ENCODE measurements around the gene SLC48A1.

SLC48A1 gene

GRCh38 chr12:47816403-47817271 lies 43.6 kb downstream of the SLC48A1 start:
- TF ChIP-seq CTCF (IDR thresholded peaks at IDR 0.05; ENCODE audit: low read depth, low read length, missing control alignments), result no peak
- Histone ChIP-seq H3K36me3 (replicated peaks) (peaks cover 4% of the 10 kb centered on the region), H3K4me3 (ENCODE audit: low read depth, low read length) (peak overlapping the region; percentile 81), H3K27ac (peak overlapping the region; percentile 16), H3K27me3 (replicated peaks) (no peaks in the 10 kb centered on the region)
- no peak for DNase-seq
- in situ Hi-C loops (cut with HindIII; ENCODE audit: low pct_ligation_motif_present, low sequenced_read_pairs), result no loop called here

- Histone ChIP-seq H3K27ac (peak overlapping the region; percentile 16), H3K27me3 (replicated peaks) (no peaks in the 10 kb centered on the region), H3K4me3 (ENCODE audit: low read depth, low read length) (peak overlapping the region; percentile 81), H3K36me3 (replicated peaks) (peaks cover 4% of the 10 kb centered on the region)
- in situ Hi-C loops (cut with HindIII; ENCODE audit: low pct_ligation_motif_present, low sequenced_read_pairs), result no loop called here
- DNase-seq, result no peak
- peak; percentile 55 for TF ChIP-seq CTCF (IDR thresholded peaks at IDR 0.05; ENCODE audit: low read depth, low read length, missing control alignments)
These were observed 44.4 kb downstream of the SLC48A1 start for GRCh38 chr12:47817272-47818006.

- TF ChIP-seq CTCF (IDR thresholded peaks at IDR 0.05; ENCODE audit: low read depth, low read length, missing control alignments), result peak; percentile 16
- no peak for DNase-seq
- H3K27me3 ChIP-seq (replicated peaks), result no peaks in the 10 kb centered on the region
- peak overlapping the region; percentile 81 for H3K4me3 ChIP-seq (ENCODE audit: low read depth, low read length)
- in situ Hi-C loops (cut with HindIII; ENCODE audit: low pct_ligation_motif_present, low sequenced_read_pairs), result no loop called here
- peaks cover 4% of the 10 kb centered on the region for H3K36me3 ChIP-seq (replicated peaks)
- H3K27ac ChIP-seq, result no peak overlapping the region
These were observed 45.0 kb downstream of the SLC48A1 start for GRCh38 chr12:47818007-47818376.

GRCh38 chr12:47818467-47819137 lies 45.6 kb downstream of the SLC48A1 start:
- in situ Hi-C loops (cut with HindIII; ENCODE audit: low pct_ligation_motif_present, low sequenced_read_pairs), result no loop called here
- H3K27me3 ChIP-seq (replicated peaks), result no peaks in the 10 kb centered on the region

More at GRCh38 chr12:47818467-47819137, 45.6 kb downstream of the SLC48A1 start:
- H3K27ac ChIP-seq, result peak overlapping the region; percentile 45
- no peak for TF ChIP-seq CTCF (IDR thresholded peaks at IDR 0.05; ENCODE audit: low read depth, low read length, missing control alignments)
- H3K36me3 ChIP-seq (replicated peaks), result peaks cover 4% of the 10 kb centered on the region
- H3K4me3 ChIP-seq (ENCODE audit: low read depth, low read length), result peak overlapping the region; percentile 81
- no peak for DNase-seq

Data from brain microvascular endothelial cell (primary cell).